ENCODE results near the gene GAS2L2.

DNA sequence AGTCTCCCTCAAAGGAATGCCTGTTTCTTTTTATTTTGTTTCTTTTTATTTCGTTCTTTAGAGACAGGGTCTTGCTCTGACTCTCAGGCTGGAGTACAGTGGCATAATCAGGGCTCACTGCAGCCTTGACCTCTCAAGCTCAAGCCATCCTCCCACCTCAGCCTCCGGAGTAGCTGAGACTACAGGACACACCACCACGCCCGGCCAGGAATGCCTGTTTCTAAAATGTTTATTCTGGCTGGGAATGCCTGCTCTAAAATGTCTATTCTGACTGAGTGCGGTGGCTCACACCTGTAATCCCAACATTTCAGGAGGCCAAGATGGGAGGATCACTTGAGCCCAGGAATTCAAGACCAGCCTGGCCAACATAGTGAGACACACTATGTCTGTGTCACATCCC is 44.9 kb upstream of the GAS2L2 start:
- no peak for TF ChIP-seq CTCF (IDR thresholded peaks at IDR 0.05)
- no peak for TF ChIP-seq POLR2A (IDR thresholded peaks at IDR 0.05)

Measured in tibial nerve (tissue), 3 donors.